Ectodermal cell (in vitro differentiated cells): ENCODE results near the gene UGT1A9.

Source experiments
- H3K27ac ChIP-seq: 2 replicates; pipeline ENCODE4 v1.7.0; 2013; ENCODE audit warnings: mild to moderate bottlenecking, low read depth, low read length; ENCODE audit not compliant: insufficient read depth, poor library complexity, severe bottlenecking
- H3K27me3 ChIP-seq: 2 replicates; pipeline ENCODE4 v1.7.0; 2013; ENCODE audit warnings: mild to moderate bottlenecking, low read length; ENCODE audit not compliant: insufficient read depth, control insufficient read depth, poor library complexity, severe bottlenecking
- H3K36me3 ChIP-seq: one replicate; pipeline ENCODE4 v1.7.0; 2013; ENCODE audit warnings: low read length; ENCODE audit not compliant: control insufficient read depth, insufficient read depth
- H3K4me1 ChIP-seq: one replicate; pipeline ENCODE4 v1.7.0; 2013; ENCODE audit warnings: low read length; ENCODE audit not compliant: control insufficient read depth, insufficient read depth
- H3K4me3 ChIP-seq: 2 replicates; pipeline ENCODE4 v1.7.0; 2013; ENCODE audit warnings: low read depth, low read length, control low read depth; ENCODE audit not compliant: insufficient read depth
- H3K9me3 ChIP-seq: 2 replicates; pipeline ENCODE4 v1.7.0; 2013; ENCODE audit warnings: mild to moderate bottlenecking, low read length, moderate library complexity; ENCODE audit not compliant: control insufficient read depth
- WGBS, 2 experiments: methylation state at CpG; one replicate each; pipeline ENCODE4 v1.1.7; 2013; ENCODE audit warnings: missing lambda C conversion rate in 2 of 2; 5-methylcytosine and 5-hydroxymethylcytosine counted together

The UGT1A9 gene

DNA sequence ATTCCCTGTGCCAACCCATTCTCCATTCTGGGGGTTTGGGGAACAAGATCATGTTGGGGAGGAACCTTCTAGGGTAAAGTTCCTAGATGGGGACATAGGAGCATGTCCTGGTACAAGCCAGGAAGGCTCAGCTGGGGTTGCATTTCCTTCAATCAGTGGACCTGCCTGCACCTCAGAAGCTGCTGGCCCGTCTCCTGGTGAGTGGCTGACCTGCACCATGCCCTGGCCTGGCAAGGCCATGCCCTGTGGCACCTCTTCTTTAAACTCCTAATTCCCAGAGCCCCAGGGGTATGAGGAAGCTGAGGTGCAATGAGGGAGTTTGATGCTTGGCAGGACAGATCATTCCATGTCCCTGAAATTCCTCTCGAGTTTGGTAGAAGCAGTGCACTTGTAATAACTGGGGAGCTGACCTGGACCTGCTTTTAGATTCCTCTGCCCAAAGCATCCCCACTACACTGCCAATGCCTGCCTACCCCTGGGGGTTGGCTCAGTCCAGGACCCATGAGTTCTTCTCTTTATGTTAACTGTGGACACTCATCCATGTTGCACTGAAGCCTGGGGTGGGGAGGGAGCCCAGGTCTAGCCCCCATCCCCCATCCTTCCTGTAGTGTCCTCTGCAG is 131.7 kb downstream of the UGT1A9 start:
- no peaks in the 10 kb centered on the region for H3K36me3 ChIP-seq
- H3K4me1 ChIP-seq: no peaks in the 10 kb centered on the region
- no peak overlapping the region for H3K27ac ChIP-seq
- no peak overlapping the region for H3K4me3 ChIP-seq
- WGBS, 2 experiments: 78 to 89% methylated on average over 2 of the region's 2 CpGs
- no peaks in the 10 kb centered on the region for H3K27me3 ChIP-seq
- no peaks in the 10 kb centered on the region for H3K9me3 ChIP-seq

- no peaks in the 10 kb centered on the region for H3K36me3 ChIP-seq
- no peaks in the 10 kb centered on the region for H3K4me1 ChIP-seq
- H3K9me3 ChIP-seq: no peaks in the 10 kb centered on the region
- WGBS, 2 experiments: 76 to 79% methylated on average over 8 of the region's 8 CpGs
- H3K27ac ChIP-seq: no peak overlapping the region
- H3K4me3 ChIP-seq: no peak overlapping the region
- no peaks in the 10 kb centered on the region for H3K27me3 ChIP-seq
Measured at GRCh38 chr2:233803994-233804393, 132.3 kb downstream of the UGT1A9 start.

DNA sequence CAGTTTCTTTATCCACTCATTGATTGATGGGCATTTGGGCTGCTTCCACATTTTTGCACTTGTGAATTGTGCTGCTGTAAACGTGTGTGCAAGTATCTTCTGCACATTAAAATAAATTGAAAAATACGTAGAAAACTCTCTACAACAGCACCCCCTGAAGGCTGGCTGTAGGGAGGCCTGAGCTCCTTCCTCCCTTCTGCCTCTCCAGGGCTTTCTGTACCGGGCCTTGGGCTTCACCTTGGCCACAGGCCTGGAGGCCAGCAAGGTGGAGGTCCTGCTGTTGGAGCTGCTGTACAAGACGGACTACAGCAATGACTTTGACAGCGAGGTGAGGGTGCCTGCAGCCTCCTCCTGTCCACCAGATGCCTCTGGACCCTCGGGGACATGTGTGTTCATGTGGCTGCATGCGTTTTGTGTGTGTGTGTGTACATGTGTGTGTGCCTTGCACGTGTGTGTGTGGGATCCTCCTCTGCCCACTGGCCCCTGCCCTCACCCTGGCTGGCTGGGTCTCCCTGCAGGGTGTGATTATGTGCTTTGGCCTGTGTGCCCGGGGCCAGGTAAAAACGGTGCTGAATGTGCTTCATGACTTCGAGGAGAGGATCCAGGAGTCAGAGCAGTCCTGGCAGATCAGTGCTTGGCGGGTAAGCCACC is 135.6 kb downstream of the UGT1A9 start:
- H3K9me3 ChIP-seq: no peaks in the 10 kb centered on the region
- no peaks in the 10 kb centered on the region for H3K27me3 ChIP-seq
- 92% methylated on average over 12 of the region's 12 CpGs for WGBS, 2 experiments
- no peaks in the 10 kb centered on the region for H3K36me3 ChIP-seq
- H3K4me3 ChIP-seq: no peak overlapping the region
- H3K27ac ChIP-seq: no peak overlapping the region
- H3K4me1 ChIP-seq: no peaks in the 10 kb centered on the region

GRCh38 chr2:233807966-233808935 is 136.6 kb downstream of the UGT1A9 start:
- Histone ChIP-seq H3K4me1 (no peaks in the 10 kb centered on the region), H3K4me3 (no peak overlapping the region)
- WGBS, 2 experiments: 84 to 90% methylated on average over 10 of the region's 10 CpGs

GRCh38 chr2:233810385-233810784 is 138.7 kb downstream of the UGT1A9 start:
- WGBS, 2 experiments: 91 to 94% methylated on average over 6 of the region's 6 CpGs

More at GRCh38 chr2:233807966-233808935, 136.6 kb downstream of the UGT1A9 start:
- H3K36me3 ChIP-seq: no peaks in the 10 kb centered on the region
- no peak overlapping the region for H3K27ac ChIP-seq
- H3K9me3 ChIP-seq: no peaks in the 10 kb centered on the region
- H3K27me3 ChIP-seq: no peaks in the 10 kb centered on the region

DNA sequence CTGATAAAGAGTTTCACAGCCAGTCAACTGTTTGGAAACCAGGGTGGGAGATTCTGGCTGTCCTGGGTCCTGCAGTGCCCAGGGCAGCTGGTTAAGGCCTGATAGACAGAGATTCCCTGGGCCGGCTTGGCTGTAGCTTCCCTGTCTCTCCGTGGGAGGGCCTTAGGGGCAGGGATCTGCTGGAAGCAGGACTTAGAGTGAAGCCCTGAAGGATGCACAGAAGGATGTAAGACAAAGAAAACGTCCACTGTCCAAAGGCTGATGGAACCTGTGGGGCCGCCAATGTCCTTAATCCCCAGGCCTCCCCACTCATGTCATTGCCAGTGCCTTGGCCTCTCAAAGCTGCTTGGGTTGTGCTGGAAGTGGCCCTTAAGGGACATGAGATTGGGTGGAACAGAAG is 139.4 kb downstream of the UGT1A9 start:
- 81 to 82% methylated on average over 4 of the region's 4 CpGs for WGBS, 2 experiments
- Histone ChIP-seq H3K9me3 (no peaks in the 10 kb centered on the region), H3K27ac (no peak overlapping the region), H3K27me3 (no peaks in the 10 kb centered on the region), H3K36me3 (no peaks in the 10 kb centered on the region), H3K4me3 (no peak overlapping the region), H3K4me1 (no peaks in the 10 kb centered on the region)

More at GRCh38 chr2:233810385-233810784, 138.7 kb downstream of the UGT1A9 start:
- H3K9me3 ChIP-seq: no peaks in the 10 kb centered on the region
- H3K4me3 ChIP-seq: no peak overlapping the region
- no peaks in the 10 kb centered on the region for H3K36me3 ChIP-seq
- H3K4me1 ChIP-seq: no peaks in the 10 kb centered on the region
- no peak overlapping the region for H3K27ac ChIP-seq
- H3K27me3 ChIP-seq: no peaks in the 10 kb centered on the region

GRCh38 chr2:233811732-233812131 is 140.0 kb downstream of the UGT1A9 start:
- H3K4me1 ChIP-seq: no peaks in the 10 kb centered on the region
- 93 to 94% methylated on average over 8 of the region's 8 CpGs for WGBS, 2 experiments
- no peaks in the 10 kb centered on the region for H3K27me3 ChIP-seq
- no peaks in the 10 kb centered on the region for H3K9me3 ChIP-seq
- no peak overlapping the region for H3K27ac ChIP-seq
- no peak overlapping the region for H3K4me3 ChIP-seq
- H3K36me3 ChIP-seq: no peaks in the 10 kb centered on the region

GRCh38 chr2:233813236-233814055 is 141.7 kb downstream of the UGT1A9 start:
- Histone ChIP-seq H3K27ac (no peak overlapping the region), H3K4me1 (no peaks in the 10 kb centered on the region), H3K27me3 (no peaks in the 10 kb centered on the region), H3K4me3 (no peak overlapping the region), H3K9me3 (no peaks in the 10 kb centered on the region), H3K36me3 (no peaks in the 10 kb centered on the region)
- 91% methylated on average over 3 of the region's 3 CpGs for WGBS, 2 experiments

DNA sequence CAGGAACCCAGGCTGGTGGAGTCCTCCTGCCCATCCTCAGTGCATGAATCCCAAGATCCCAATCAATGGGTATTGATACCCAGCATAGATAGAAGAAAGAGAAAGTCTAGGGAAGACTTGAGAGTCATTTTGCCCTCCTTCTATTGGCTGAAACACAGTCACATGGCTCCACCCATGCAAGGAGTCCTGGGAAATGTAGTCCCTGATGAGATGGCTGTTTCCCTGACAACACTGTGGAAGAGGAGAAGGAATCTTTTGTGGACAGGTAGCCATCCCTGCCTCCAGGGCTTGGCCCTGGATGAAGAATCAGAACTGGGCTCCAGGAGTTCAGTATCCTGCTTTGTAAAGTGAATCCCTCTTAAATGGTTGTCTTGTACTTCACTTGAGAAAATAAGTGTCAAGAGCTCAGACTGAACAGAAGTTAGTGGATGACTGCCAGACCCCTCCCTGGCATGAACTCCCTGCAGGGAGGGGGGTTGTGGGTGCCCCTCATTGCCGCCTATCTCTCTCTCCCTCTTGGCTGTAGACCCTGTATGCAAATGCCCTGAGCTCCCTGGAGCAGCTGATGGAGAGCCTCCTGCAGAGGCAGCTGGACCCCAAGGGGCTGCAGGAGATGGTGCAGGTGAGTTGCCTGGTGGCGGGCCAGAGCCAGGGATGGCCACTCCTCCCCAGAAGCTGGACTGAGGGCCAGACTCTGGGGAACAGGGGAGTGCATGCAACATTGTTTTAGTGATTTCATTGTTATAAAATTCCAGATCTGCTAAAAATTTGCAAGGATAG is 142.5 kb downstream of the UGT1A9 start:
- Histone ChIP-seq H3K27ac (no peak overlapping the region), H3K4me3 (no peak overlapping the region), H3K36me3 (no peaks in the 10 kb centered on the region), H3K27me3 (no peaks in the 10 kb centered on the region), H3K9me3 (no peaks in the 10 kb centered on the region), H3K4me1 (no peaks in the 10 kb centered on the region)
- 86 to 98% methylated on average over 2 of the region's 2 CpGs for WGBS, 2 experiments
